Activated CD4-positive, alpha-beta T cell treated with anti-CD3 and anti-CD28 coated beads, Interleukin-2, Interleukin-4, amounts not matched to agents 100 ng/mL and 50 ng/mL, durations not matched to agents 16 hours and 8 hours (primary cell): ENCODE measurements around the gene CYP26C1.

Experiments used
- DNase-seq: peaks from one replicate; pipeline ENCODE4 v3.0.0-alpha.2; 2020; ENCODE audit warnings: low spot score

CYP26C1 gene

DNA sequence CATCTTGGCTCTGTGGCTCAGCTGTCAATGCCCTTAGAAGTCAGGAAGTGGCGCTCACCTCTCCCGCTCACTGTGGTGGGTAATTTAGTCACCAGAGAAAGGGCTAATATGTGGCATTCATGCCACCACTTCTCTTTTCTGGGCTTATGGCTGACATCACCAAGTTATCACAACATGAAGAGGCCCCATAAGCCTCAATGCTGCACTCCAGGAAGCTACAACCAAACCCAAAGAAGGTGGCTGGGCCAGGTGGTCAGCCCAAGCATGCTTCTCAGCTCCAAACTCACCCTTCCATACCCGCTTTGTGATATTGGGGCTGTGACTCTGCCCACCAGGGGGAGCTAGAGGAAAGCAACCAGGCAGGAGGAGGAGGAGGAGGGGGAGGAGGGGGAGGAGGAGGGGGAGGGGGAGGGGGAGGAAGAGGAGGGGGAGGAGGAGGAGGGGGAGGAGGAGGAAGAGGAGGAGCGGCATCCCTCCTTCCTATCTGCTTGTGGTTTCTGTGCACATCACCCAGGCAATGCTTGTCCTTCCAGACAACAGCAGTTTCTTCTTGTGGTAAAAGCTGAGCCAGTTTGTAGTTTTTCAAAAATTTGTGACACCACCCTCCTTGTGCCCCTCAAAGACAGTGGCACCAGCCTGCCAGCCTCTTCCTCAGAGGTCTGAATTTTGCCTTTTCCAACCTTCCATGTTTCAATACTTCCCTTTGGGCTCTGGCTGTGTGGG lies 55.2 kb downstream of the CYP26C1 start:
- peak; percentile 71 for DNase-seq
